Smooth muscle cell (in vitro differentiated cells): ENCODE measurements around the gene GRHL3. TPM values are rescaled to one million over a fixed set of nuclear protein-coding genes. Genes with fewer than 3 reads are reported as not detected.

Experiments used
- DNase-seq: peaks from one replicate; lab custom pipeline; 2025; ENCODE audit not compliant: unreplicated experiment; lab: John Stamatoyannopoulos, UW
- H2AFZ ChIP-seq: fragments of 200-600 bp; sonication (generic); 2 replicates; pipeline ENCODE4 v1.6.0; 2016; ENCODE audit warnings: antibody characterized with exemption, low read depth, mild to moderate bottlenecking
- H3F3A ChIP-seq: fragments of 200-600 bp; sonication (generic); 2 replicates; pipeline ENCODE4 v1.6.0; 2017; ENCODE audit warnings: antibody characterized with exemption, low read depth
- H3K27ac ChIP-seq: fragments of 200-600 bp; sonication (generic); 2 replicates; pipeline ENCODE4 v1.5.1; 2016; ENCODE audit warnings: low read depth, mild to moderate bottlenecking
- H3K27me3 ChIP-seq: fragments of 200-600 bp; sonication (generic); 2 replicates; pipeline ENCODE4 v1.6.1; 2016; ENCODE audit warnings: low read depth, mild to moderate bottlenecking
- H3K36me3 ChIP-seq: fragments of 200-600 bp; sonication (generic); 2 replicates; pipeline ENCODE4 v1.5.1; 2016; ENCODE audit warnings: low read depth
- H3K4me1 ChIP-seq: fragments of 200-600 bp; sonication (generic); 2 replicates; pipeline ENCODE4 v1.5.1; 2016; ENCODE audit warnings: low read depth
- H3K4me2 ChIP-seq: fragments of 200-600 bp; sonication (generic); 2 replicates; pipeline ENCODE4 v1.6.0; 2016; ENCODE audit warnings: mild to moderate bottlenecking
- H3K4me3 ChIP-seq: fragments of 200-600 bp; sonication (generic); 2 replicates; pipeline ENCODE4 v1.5.1; 2016; ENCODE audit warnings: mild to moderate bottlenecking
- H3K79me2 ChIP-seq: fragments of 200-600 bp; sonication (generic); 2 replicates; pipeline ENCODE4 v1.6.0; 2016; ENCODE audit warnings: low read depth, mild to moderate bottlenecking
- H3K9ac ChIP-seq: fragments of 200-600 bp; sonication (generic); 2 replicates; pipeline ENCODE4 v1.6.0; 2016; ENCODE audit warnings: low read depth
- H3K9me3 ChIP-seq: fragments of 200-600 bp; sonication (generic); replicated peaks from 2 replicates; pipeline ENCODE4 v1.5.1; 2016; ENCODE audit warnings: low read depth
- H4K20me1 ChIP-seq: fragments of 200-600 bp; sonication (generic); 2 replicates; pipeline ENCODE4 v1.6.0; 2016; ENCODE audit warnings: low read depth
- WGBS: methylation state at CpG from one replicate; pipeline ENCODE4 v1.1.7; 2016; ENCODE audit warnings: low lambda C conversion rate; 5-methylcytosine and 5-hydroxymethylcytosine counted together
- polyA plus RNA-seq: library from polyadenylated mRNA; unstranded; fragments of >200 nt; fragmentation: Nextera tagmentation; extraction: Ambion mirVana; gene quantifications from 2 replicates; pipeline ENCODE4 v1.2.1, GENCODE V29; 2016
- total RNA-seq: library from RNA; depleted of rRNA; stranded (reverse); fragments of >200 nt; gene quantifications from 2 replicates; pipeline ENCODE4 v1.2.3, GENCODE V29; 2014
- TF ChIP-seq, protein P1 (sequence below): fragments of 200-600 bp; sonication (generic); IDR thresholded peaks from 2 replicates; pipeline ENCODE4 v1.5.1; 2017; ENCODE audit warnings: borderline replicate concordance, mild to moderate bottlenecking, antibody characterized with exemption; ENCODE audit not compliant: insufficient read depth, poor library complexity, severe bottlenecking

The GRHL3 gene
- total and polyA plus RNA-seq, 2 experiments from 2014 or later: 0.87 to 10.5 TPM

GRCh38 chr1:24340770-24341169 is 21.6 kb downstream of the GRHL3 start:
- H3K79me2 ChIP-seq: no peaks in the 10 kb centered on the region
- no peak for DNase-seq
- H3K27ac ChIP-seq: no peak overlapping the region
- no peak overlapping the region for H3K9ac ChIP-seq
- no peaks in the 10 kb centered on the region for H4K20me1 ChIP-seq
- peaks cover 5% of the 10 kb centered on the region for H3K4me1 ChIP-seq
- no peaks in the 10 kb centered on the region for H3K9me3 ChIP-seq
- no peak overlapping the region for H3K4me3 ChIP-seq
- WGBS: 65% methylated on average over 8 of the region's 8 CpGs
- peaks cover 9% of the 10 kb centered on the region for H3F3A ChIP-seq
- no peaks in the 10 kb centered on the region for H3K27me3 ChIP-seq
- TF ChIP-seq, protein P1, sequence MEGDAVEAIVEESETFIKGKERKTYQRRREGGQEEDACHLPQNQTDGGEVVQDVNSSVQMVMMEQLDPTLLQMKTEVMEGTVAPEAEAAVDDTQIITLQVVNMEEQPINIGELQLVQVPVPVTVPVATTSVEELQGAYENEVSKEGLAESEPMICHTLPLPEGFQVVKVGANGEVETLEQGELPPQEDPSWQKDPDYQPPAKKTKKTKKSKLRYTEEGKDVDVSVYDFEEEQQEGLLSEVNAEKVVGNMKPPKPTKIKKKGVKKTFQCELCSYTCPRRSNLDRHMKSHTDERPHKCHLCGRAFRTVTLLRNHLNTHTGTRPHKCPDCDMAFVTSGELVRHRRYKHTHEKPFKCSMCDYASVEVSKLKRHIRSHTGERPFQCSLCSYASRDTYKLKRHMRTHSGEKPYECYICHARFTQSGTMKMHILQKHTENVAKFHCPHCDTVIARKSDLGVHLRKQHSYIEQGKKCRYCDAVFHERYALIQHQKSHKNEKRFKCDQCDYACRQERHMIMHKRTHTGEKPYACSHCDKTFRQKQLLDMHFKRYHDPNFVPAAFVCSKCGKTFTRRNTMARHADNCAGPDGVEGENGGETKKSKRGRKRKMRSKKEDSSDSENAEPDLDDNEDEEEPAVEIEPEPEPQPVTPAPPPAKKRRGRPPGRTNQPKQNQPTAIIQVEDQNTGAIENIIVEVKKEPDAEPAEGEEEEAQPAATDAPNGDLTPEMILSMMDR: no peak
- H3K4me2 ChIP-seq: no peak overlapping the region
- no peaks in the 10 kb centered on the region for H3K36me3 ChIP-seq
- no peak overlapping the region for H2AFZ ChIP-seq

DNA sequence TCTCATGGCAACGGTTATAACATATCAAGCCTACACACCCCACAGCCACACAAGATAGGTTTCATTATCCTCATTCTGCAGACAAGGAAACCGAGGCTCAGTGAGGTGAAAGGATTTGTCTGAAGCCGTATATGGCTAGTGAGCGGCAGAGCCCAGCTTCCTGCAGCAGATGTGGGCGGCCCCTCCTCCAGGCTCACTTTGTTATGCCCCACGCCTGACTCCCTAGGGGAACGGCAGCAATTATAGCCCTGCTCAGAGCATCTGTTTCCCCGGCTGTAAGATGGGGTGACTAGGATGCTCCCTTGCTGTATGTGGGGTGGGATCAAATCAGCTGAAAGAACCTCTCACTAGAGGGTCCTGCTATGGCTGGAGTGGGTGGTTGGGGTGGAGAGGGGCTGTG is 22.1 kb downstream of the GRHL3 start:
- no peaks in the 10 kb centered on the region for H3K36me3 ChIP-seq
- no peaks in the 10 kb centered on the region for H3K79me2 ChIP-seq
- H3K27ac ChIP-seq: no peak overlapping the region
- TF ChIP-seq, protein P1: no peak
- peaks cover 5% of the 10 kb centered on the region for H3K4me1 ChIP-seq
- H4K20me1 ChIP-seq: no peaks in the 10 kb centered on the region
- H3F3A ChIP-seq: peaks cover 9% of the 10 kb centered on the region
- H2AFZ ChIP-seq: no peak overlapping the region
- no peak overlapping the region for H3K4me2 ChIP-seq
- no peak overlapping the region for H3K4me3 ChIP-seq
- no peaks in the 10 kb centered on the region for H3K27me3 ChIP-seq
- no peaks in the 10 kb centered on the region for H3K9me3 ChIP-seq
- no peak overlapping the region for H3K9ac ChIP-seq
- 71% methylated on average over 8 of the region's 8 CpGs for WGBS
- DNase-seq: no peak

DNA sequence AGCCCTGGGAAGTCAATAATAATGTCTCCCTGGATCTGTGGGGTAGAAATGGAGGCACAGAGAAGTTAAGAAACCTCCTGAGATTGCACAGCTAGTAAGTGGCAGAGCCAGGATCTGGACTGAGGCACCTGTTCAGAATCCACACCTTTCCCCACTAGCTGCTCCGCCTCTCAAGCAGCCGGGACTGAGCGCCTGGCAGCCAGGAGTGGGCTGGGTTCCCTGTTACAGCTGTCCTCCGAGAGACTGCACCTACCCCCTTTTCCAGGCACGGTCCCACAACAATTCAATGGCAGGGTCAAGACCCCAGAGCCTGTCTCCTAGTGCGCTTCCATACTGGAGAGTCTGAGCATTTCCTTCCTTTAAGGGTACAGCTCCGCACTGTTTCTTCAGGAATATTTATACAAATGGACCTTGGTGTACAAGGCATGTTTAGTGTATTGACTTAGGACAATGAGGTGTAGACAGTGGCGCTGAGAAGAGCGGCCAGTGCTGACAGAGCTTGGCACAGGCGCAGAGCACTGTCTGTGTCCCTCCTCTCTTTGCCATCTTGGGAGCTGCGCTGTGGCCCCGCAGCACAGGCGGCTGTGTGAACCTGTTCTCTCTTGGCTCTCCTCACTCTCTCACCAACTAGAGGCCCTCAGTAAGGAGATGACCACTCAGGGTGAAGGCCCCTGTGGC is 24.4 kb downstream of the GRHL3 start:
- H3K9me3 ChIP-seq: no peaks in the 10 kb centered on the region
- H3K79me2 ChIP-seq: no peaks in the 10 kb centered on the region
- no peaks in the 10 kb centered on the region for H3K27me3 ChIP-seq
- no peak for DNase-seq
- H3F3A ChIP-seq: peaks cover 9% of the 10 kb centered on the region
- H3K4me3 ChIP-seq: no peak overlapping the region
- H3K27ac ChIP-seq: no peak overlapping the region
- H3K36me3 ChIP-seq: no peaks in the 10 kb centered on the region
- no peaks in the 10 kb centered on the region for H4K20me1 ChIP-seq
- WGBS: 88% methylated on average over 13 of the region's 13 CpGs
- no peak overlapping the region for H3K9ac ChIP-seq
- H3K4me1 ChIP-seq: peaks cover 5% of the 10 kb centered on the region
- no peak overlapping the region for H3K4me2 ChIP-seq
- TF ChIP-seq, protein P1: no peak
- no peak overlapping the region for H2AFZ ChIP-seq
